SU-DHL-6 (cell line): ENCODE results near the gene ZDHHC3.

Source experiments
- H2AFZ ChIP-seq: fragments of 200-600 bp; sonication (generic); 2 replicates; pipeline ENCODE4 v1.6.1; 2014; ENCODE audit warnings: low read depth, mild to moderate bottlenecking, moderate library complexity, mixed read lengths, antibody characterized with exemption, low read length; ENCODE audit not compliant: severe bottlenecking
- H3F3A ChIP-seq: fragments of 200-600 bp; shearing (Covaris generic); 2 replicates; pipeline ENCODE4 v1.6.0; 2016; ENCODE audit warnings: antibody characterized with exemption, mild to moderate bottlenecking; ENCODE audit not compliant: insufficient read depth
- H3K27ac ChIP-seq: fragments of 200-600 bp; sonication (generic); 2 replicates; pipeline ENCODE4 v1.5.1; 2016; ENCODE audit warnings: low read depth, mild to moderate bottlenecking, low read length, moderate library complexity, mixed read lengths
- H3K27me3 ChIP-seq: fragments of 200-600 bp; sonication (generic), shearing (Covaris generic); 2 replicates; pipeline ENCODE4 v1.6.0; 2014; ENCODE audit warnings: mild to moderate bottlenecking, low read length
- H3K36me3 ChIP-seq: fragments of 200-600 bp; sonication (generic); 2 replicates; pipeline ENCODE4 v1.6.1; 2014; ENCODE audit warnings: mild to moderate bottlenecking, low read length, mixed read lengths
- H3K4me2 ChIP-seq: fragments of 300-600, 200-600 bp; shearing (Covaris generic), sonication (generic); 2 replicates; pipeline ENCODE4 v1.6.0; 2014; ENCODE audit warnings: low read length, low read depth, mild to moderate bottlenecking; ENCODE audit not compliant: poor library complexity, severe bottlenecking
- H3K4me3 ChIP-seq: fragments of 200-600 bp; sonication (generic); 2 replicates; pipeline ENCODE4 v1.5.1; 2014; ENCODE audit warnings: antibody characterized with exemption, low read length, mild to moderate bottlenecking, mixed read lengths; ENCODE audit not compliant: insufficient read depth, poor library complexity, severe bottlenecking
- H3K79me2 ChIP-seq: fragments of 200-600 bp; sonication (generic); 2 replicates; pipeline ENCODE4 v1.6.1; 2014; ENCODE audit warnings: mild to moderate bottlenecking, low read length, moderate library complexity; ENCODE audit not compliant: insufficient read depth
- H3K9ac ChIP-seq: fragments of 200-600 bp; sonication (generic); 2 replicates; pipeline ENCODE4 v1.7.0; 2014; ENCODE audit warnings: mild to moderate bottlenecking, low read length
- H3K9me2 ChIP-seq: fragments of 200-600 bp; sonication (generic); replicated peaks from 2 replicates; pipeline ENCODE4 v1.6.1; 2014; ENCODE audit warnings: low read length; ENCODE audit not compliant: insufficient read depth
- H3K9me3 ChIP-seq: fragments of 200-600 bp; sonication (generic); 2 replicates; pipeline ENCODE4 v1.6.1; 2014; ENCODE audit warnings: low read length, mixed read lengths; ENCODE audit not compliant: insufficient read depth
- H4K20me1 ChIP-seq: fragments of 200-600 bp; sonication (generic); 2 replicates; pipeline ENCODE4 v1.6.1; 2014; ENCODE audit warnings: low read depth, mild to moderate bottlenecking, antibody characterized with exemption, low read length, moderate library complexity, mixed read lengths
- CTCF ChIP-seq: fragments of 200-600 bp; sonication (generic); IDR thresholded peaks from one replicate; pipeline ENCODE4 v1.5.1; 2017; ENCODE audit warnings: antibody characterized with exemption, mild to moderate bottlenecking, low read length, moderate library complexity; ENCODE audit not compliant: insufficient read depth, poor library complexity, severe bottlenecking
- EZH2phosphoT487 ChIP-seq: fragments of 200-600 bp; sonication (generic), shearing (Covaris generic); conservative IDR thresholded peaks from 2 replicates; pipeline ENCODE4 v1.6.1; 2018; ENCODE audit warnings: mild to moderate bottlenecking, antibody characterized with exemption, low read length, moderate library complexity, mixed read lengths

ZDHHC3 gene

GRCh38 chr3:44926172-44926571 is 49.8 kb downstream of the ZDHHC3 start:
- Histone ChIP-seq H3K4me2 (no peak overlapping the region), H3K4me3 (no peak overlapping the region), H3K27me3 (no peaks in the 10 kb centered on the region), H2AFZ (no peak overlapping the region), H3K9ac (no peak overlapping the region), H3K9me3 (no peaks in the 10 kb centered on the region), H3K9me2 (no peaks in the 10 kb centered on the region), H3F3A (no peaks in the 10 kb centered on the region), H3K79me2 (no peaks in the 10 kb centered on the region), H3K27ac (no peak overlapping the region), H4K20me1 (no peaks in the 10 kb centered on the region), H3K36me3 (no peaks in the 10 kb centered on the region)
- TF ChIP-seq EZH2phosphoT487, result no peak
- no peak for TF ChIP-seq CTCF

GRCh38 chr3:44924457-44925084 is 51.4 kb downstream of the ZDHHC3 start:
- TF ChIP-seq EZH2phosphoT487 (no peak), CTCF (no peak)
- no peaks in the 10 kb centered on the region for H3K36me3 ChIP-seq
- no peaks in the 10 kb centered on the region for H3K9me3 ChIP-seq
- H2AFZ ChIP-seq, result no peak overlapping the region
- no peaks in the 10 kb centered on the region for H3F3A ChIP-seq
- H3K27me3 ChIP-seq, result no peaks in the 10 kb centered on the region
- no peak overlapping the region for H3K9ac ChIP-seq
- H3K4me2 ChIP-seq, result no peak overlapping the region
- H3K27ac ChIP-seq, result no peak overlapping the region
- H3K79me2 ChIP-seq, result no peaks in the 10 kb centered on the region
- H3K4me3 ChIP-seq, result no peak overlapping the region
- no peaks in the 10 kb centered on the region for H3K9me2 ChIP-seq
- no peaks in the 10 kb centered on the region for H4K20me1 ChIP-seq

- no peaks in the 10 kb centered on the region for H3F3A ChIP-seq
- H3K4me3 ChIP-seq, result no peak overlapping the region
- H3K79me2 ChIP-seq, result no peaks in the 10 kb centered on the region
- H2AFZ ChIP-seq, result no peak overlapping the region
- no peak overlapping the region for H3K9ac ChIP-seq
- no peaks in the 10 kb centered on the region for H3K36me3 ChIP-seq
- no peaks in the 10 kb centered on the region for H4K20me1 ChIP-seq
- H3K27ac ChIP-seq, result no peak overlapping the region
- H3K27me3 ChIP-seq, result no peaks in the 10 kb centered on the region
- no peak overlapping the region for H3K4me2 ChIP-seq
- TF ChIP-seq CTCF (no peak), EZH2phosphoT487 (no peak)
- no peaks in the 10 kb centered on the region for H3K9me2 ChIP-seq
- no peaks in the 10 kb centered on the region for H3K9me3 ChIP-seq
Observed at GRCh38 chr3:44923632-44924456, 52.1 kb downstream of the ZDHHC3 start.
